Measurements from ENCODE around the gene TPSB2. TPM values are rescaled to one million over a fixed set of nuclear protein-coding genes. Genes with fewer than 3 reads are reported as not detected.

The TPSB2 gene
- polyA plus RNA-seq, 1 experiment = not detected

DNA sequence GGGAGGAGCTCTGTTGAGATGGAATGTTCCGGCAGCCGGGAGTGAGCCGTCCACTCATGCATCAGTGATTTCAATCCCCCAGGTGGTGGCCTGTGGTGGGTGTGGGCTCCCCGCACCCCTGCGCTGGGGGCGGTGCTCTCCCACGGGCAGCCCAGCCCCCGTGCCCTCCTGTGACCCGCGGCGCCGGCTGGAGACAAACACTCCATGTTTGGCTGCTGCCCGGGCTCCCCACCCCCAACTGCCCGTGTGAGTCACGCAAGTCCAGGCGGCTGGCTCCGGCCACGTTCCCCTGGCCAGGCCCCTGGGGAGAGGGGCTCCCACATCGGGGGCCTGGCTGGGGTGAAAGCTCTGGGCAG is 47.7 kb downstream of the TPSB2 start:
- no peak overlapping the region for H3K4me3 ChIP-seq (ENCODE audit: low read depth, low read length)
- no peaks in the 10 kb centered on the region for H3K27me3 ChIP-seq (ENCODE audit: control insufficient read depth, insufficient read depth, low read length)
- TF ChIP-seq, protein P1, sequence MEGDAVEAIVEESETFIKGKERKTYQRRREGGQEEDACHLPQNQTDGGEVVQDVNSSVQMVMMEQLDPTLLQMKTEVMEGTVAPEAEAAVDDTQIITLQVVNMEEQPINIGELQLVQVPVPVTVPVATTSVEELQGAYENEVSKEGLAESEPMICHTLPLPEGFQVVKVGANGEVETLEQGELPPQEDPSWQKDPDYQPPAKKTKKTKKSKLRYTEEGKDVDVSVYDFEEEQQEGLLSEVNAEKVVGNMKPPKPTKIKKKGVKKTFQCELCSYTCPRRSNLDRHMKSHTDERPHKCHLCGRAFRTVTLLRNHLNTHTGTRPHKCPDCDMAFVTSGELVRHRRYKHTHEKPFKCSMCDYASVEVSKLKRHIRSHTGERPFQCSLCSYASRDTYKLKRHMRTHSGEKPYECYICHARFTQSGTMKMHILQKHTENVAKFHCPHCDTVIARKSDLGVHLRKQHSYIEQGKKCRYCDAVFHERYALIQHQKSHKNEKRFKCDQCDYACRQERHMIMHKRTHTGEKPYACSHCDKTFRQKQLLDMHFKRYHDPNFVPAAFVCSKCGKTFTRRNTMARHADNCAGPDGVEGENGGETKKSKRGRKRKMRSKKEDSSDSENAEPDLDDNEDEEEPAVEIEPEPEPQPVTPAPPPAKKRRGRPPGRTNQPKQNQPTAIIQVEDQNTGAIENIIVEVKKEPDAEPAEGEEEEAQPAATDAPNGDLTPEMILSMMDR (IDR thresholded peaks at IDR 0.05; ENCODE audit: insufficient read depth, low read depth, low read length) = no peak
- no peaks in the 10 kb centered on the region for H3K36me3 ChIP-seq (ENCODE audit: control insufficient read depth, insufficient read depth, low read length)
- DNase-seq (ENCODE audit: low read depth) = peak; percentile 19
- ChIA-PET POLR2A (no interaction called here), CTCF (interaction anchor here (0.6 to 1.6 kb wide), 4 partner anchors 12 to 76 kb away, joined by 3 to 5 read pairs (median 4); no protein-coding TSS in a partner anchor)

DNA sequence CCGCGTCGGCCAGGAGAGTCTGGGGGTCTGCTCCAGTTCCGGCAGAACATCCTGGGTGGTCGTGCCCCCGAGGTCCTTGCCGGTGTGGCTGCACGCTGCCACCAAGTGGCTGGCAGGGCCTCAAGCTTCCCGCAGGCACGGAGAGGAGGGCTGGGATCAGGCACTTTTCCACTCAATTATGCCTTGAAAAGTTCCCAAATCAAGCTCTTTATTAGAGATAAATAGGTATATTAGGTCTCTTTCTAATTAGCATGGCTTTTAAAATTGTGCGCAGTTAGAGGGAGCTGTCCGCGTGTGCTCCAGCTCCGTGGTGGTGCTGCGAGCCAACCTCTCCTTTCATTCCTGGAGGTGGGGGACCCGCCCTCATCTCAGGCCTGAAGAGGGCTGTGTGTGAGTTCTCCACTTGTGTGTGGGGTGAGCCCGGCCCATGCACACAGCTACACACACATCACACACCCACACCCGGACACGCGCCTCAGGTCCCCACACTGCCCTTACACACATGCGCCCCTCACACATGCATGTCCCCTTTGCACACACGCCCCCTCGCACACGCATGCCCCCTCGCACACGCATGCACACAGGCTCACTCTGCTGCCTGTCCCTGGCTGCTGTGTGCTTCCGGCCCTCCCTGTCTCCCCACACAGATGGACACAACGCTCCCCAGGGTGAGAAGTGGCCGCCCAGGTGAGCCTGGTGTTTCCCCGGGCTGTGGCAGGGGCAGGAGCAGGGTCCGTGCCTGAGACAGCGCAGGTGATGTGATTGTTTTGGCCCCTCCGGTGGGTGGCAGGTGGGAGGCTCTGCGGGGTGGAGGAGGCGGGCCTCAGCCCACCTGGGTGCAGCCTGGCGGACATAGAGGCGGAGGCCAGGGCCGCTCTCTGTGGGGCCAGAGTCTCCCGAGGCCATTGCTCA is 48.3 kb downstream of the TPSB2 start:
- DNase-seq (ENCODE audit: low read depth) = no peak
- CTCF ChIA-PET = interaction anchor here (0.6 to 1.6 kb wide), 8 partner anchors 11 to 76 kb away, joined by 3 to 7 read pairs (median 4); no protein-coding TSS in a partner anchor
- POLR2A ChIA-PET = no interaction called here
- Histone ChIP-seq H3K27me3 (ENCODE audit: control insufficient read depth, insufficient read depth, low read length) (no peaks in the 10 kb centered on the region), H3K4me3 (ENCODE audit: low read depth, low read length) (no peak overlapping the region), H3K36me3 (ENCODE audit: control insufficient read depth, insufficient read depth, low read length) (no peaks in the 10 kb centered on the region)
- TF ChIP-seq, protein P1 (IDR thresholded peaks at IDR 0.05; ENCODE audit: insufficient read depth, low read depth, low read length) = no peak

DNA sequence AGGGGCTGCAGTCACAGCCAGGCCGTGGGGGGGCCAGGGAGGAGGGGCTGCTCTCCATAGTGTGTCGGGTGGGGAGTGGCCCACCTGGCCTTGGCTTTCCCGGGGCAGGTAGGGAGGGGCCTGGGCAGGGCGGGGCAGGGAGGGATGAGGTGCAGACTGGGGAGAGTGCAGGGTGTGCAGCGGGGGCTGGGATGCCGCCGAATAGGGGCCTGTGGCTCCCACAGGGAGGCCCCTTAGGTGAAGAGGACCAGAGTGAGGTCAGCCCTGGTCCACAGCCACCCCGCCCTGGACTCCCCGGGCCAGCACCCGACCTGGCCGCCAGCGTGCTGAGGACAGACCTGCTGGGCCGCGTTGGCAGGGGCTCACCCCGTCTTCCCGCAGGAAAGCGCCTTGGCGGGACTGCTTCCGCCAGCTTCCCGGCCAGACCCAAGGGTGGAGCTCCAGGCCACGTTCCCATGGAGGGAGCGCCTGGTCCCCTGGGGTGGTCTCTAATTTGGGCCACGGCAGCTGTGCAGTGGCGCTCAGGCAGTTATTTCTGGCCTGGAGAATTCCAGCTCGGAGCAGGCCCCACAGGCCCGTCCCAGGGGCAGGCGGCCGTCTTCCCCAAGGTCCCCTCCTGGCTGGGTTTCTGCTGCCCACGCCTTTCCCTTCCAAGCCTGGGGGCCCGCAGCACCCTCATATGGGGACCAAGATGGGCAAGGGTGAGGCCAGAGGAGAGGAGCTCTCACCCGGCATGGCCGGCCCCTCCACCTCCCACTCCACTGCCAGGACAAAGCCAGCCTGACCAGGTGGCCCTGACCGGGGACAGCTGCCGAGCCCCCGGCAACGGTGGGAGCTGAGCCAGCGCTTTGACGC is 49.2 kb downstream of the TPSB2 start:
- CTCF ChIA-PET = interaction anchor here (0.9 to 1.3 kb wide), 4 partner anchors 12 to 75 kb away, joined by 3 to 7 read pairs (median 3); no protein-coding TSS in a partner anchor
- no peaks in the 10 kb centered on the region for H3K27me3 ChIP-seq (ENCODE audit: control insufficient read depth, insufficient read depth, low read length)
- H3K36me3 ChIP-seq (ENCODE audit: control insufficient read depth, insufficient read depth, low read length) = no peaks in the 10 kb centered on the region
- POLR2A ChIA-PET = no interaction called here
- TF ChIP-seq, protein P1 (IDR thresholded peaks at IDR 0.05; ENCODE audit: insufficient read depth, low read depth, low read length) = no peak
- H3K4me3 ChIP-seq (ENCODE audit: low read depth, low read length) = no peak overlapping the region
- DNase-seq (ENCODE audit: low read depth) = no peak

Other genes starting within 250 kb of the TPSB2 start
- gene SOX8, start 248.4 kb downstream of the TPSB2 start, polyA plus RNA-seq (2011; rRNA removed) = 0.04 TPM in 2 replicates
- not detected in 2 replicates for gene SSTR5, start 157.4 kb downstream of the TPSB2 start, polyA plus RNA-seq (2011; rRNA removed)
- not detected in 2 replicates for gene C1QTNF8, start 133.9 kb downstream of the TPSB2 start, polyA plus RNA-seq (2011; rRNA removed)
- gene CACNA1H, start 77.1 kb downstream of the TPSB2 start, polyA plus RNA-seq (2011; rRNA removed) = 0.20 and 0.37 TPM in 2 replicates
- gene TPSG1, start 4.9 kb downstream of the TPSB2 start, polyA plus RNA-seq (2011; rRNA removed) = not detected in 2 replicates
- not detected in 2 replicates for gene TPSAB1, start 10.5 kb upstream of the TPSB2 start, polyA plus RNA-seq (2011; rRNA removed)
- gene TPSD1, start 25.9 kb upstream of the TPSB2 start, polyA plus RNA-seq (2011; rRNA removed) = not detected in 2 replicates
- 81.2 and 138 TPM in 2 replicates for gene UBE2I, start 79.5 kb upstream of the TPSB2 start, polyA plus RNA-seq (2011; rRNA removed)
- 0.29 and 0.33 TPM in 2 replicates for gene BAIAP3, start 103.5 kb upstream of the TPSB2 start, polyA plus RNA-seq (2011; rRNA removed)
- 43.1 and 52.3 TPM in 2 replicates for gene TSR3, start 121.7 kb upstream of the TPSB2 start, polyA plus RNA-seq (2011; rRNA removed)
- 74.1 and 113 TPM in 2 replicates for gene GNPTG, start 121.7 kb upstream of the TPSB2 start, polyA plus RNA-seq (2011; rRNA removed)
- 7.9 and 15.4 TPM in 2 replicates for gene UNKL, start 184.5 kb upstream of the TPSB2 start, polyA plus RNA-seq (2011; rRNA removed)
- 13.3 and 19.3 TPM in 2 replicates for gene UQCC4, start 190.6 kb upstream of the TPSB2 start, polyA plus RNA-seq (2011; rRNA removed)
- not detected in 2 replicates for gene PERCC1, start 200.9 kb upstream of the TPSB2 start, polyA plus RNA-seq (2011; rRNA removed)
- 0.04 and 0.23 TPM in 2 replicates for gene CCDC154, start 214.4 kb upstream of the TPSB2 start, polyA plus RNA-seq (2011; rRNA removed)
- gene CLCN7, start 244.8 kb upstream of the TPSB2 start, polyA plus RNA-seq (2011; rRNA removed) = 19.6 and 36.4 TPM in 2 replicates